Skin epidermis (tissue), 12 donors: Measurements from ENCODE around the gene SPRR1A.
"Not testable (repeated sequence)": the region's sequence is repeated elsewhere in the genome, so short reads cannot be mapped to it uniquely, and the experiment has no call there.

Experiments used
- H3K27ac ChIP-seq, 21 experiments: fragments of 200-600 bp; sonication (generic) in 11 of 21; one replicate each; pipeline ENCODE4 v1.5.0; 2020; ENCODE audit warnings: mild to moderate bottlenecking in 3 of 21, inconsistent platforms in 2 of 21, moderate library complexity in 2 of 21
- H3K4me3 ChIP-seq, 7 experiments: fragments of 200-600 bp; sonication (generic) in 2 of 7; one replicate each; pipeline ENCODE4 v1.5.0; 2020; ENCODE audit warnings: inconsistent platforms in 2 of 7, mild to moderate bottlenecking in 2 of 7, moderate library complexity in 1 of 7

SPRR1A gene

DNA sequence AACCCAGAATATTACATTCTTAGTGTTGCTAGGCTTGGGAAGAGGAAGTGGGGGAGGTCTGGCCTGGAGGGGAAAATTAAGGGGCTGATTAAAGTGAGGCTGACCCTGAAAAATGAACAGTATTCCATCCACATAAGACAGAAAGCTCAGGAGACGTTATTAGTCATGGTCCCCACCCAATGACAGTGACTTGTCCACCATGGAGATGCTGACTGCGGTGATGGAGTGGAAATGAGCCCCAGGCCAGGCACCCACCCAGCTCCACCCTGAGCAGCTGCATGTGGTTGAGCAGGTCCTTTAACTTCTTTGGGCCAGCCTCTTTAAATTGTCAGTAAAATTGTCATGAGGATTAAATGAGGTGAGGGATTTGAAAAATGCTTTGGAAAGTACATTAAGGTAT lies 14.8 kb upstream of the SPRR1A start:
- Histone ChIP-seq H3K27ac (peak overlapping the region in 5 of 21 experiments; percentile 3 to 75 (median 24)), H3K4me3 (no peak overlapping the region)

DNA sequence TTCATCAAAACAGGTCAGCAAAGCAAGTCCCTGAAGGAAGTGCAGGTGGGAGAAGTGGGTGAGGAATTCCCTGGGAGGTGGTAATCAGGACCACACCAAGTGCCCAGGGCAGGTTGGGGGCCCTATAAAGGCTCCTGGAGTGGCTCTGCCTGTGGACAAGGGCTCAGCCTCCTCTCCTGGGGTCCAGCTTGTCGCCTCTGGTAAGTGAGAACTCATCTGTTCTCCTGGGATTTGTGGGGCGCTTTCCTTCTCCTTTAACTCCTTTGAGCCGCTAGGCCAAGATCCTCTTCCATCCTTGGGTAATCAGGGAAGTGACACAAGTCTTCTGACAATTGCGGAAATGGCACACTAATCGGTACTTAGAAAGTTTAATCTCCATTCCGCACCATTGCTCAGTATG lies 13.4 kb upstream of the SPRR1A start, which contains the start of gene SPRR4:
Gene SPRR4 (plus strand): TSS at position 154 of the 400 bp plus-strand sequence. CDS start 1,243 bp downstream, outside the sequence.
- Histone ChIP-seq H3K27ac (peak within 1 kb of the TSS in 2 of 21 experiments; percentile 3 to 67), H3K4me3 (no peak within 1 kb of the TSS)

DNA sequence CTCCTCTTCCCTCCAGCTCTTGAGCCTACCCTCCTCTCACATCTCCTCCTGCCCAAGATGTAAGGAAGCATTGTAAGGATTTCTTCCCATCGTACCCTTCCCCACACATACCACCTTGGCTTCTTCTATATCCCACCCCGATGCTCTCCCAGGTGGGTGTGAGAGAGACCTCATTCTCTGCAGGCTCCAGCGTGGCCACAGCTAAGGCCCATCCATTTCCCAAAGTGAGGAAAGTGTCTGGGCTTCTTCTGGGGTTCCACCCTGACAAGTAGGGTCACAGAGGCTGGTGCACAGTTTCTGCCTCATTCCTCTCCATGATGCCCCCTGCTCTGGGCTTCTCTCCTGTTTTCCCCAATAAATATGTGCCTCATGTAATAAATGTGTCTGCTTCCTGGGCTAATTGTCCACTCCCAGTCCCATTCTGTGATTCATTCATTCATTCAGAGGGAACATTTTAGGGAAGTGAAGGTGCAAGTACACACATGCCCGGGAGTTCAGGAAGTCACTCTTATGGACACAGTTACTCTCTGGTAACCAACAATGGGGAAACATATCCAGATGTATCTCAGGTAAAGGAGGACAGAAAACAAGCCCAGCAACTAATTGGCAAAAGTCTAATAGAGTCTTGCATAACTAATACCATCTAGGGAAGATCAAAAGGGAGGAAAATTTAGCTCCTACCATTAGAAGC lies 11.5 kb upstream of the SPRR1A start:
- H3K4me3 ChIP-seq = no peak overlapping the region
- peak overlapping the region in 5 of 21 experiments; percentile 8 to 37 (median 35) for H3K27ac ChIP-seq

DNA sequence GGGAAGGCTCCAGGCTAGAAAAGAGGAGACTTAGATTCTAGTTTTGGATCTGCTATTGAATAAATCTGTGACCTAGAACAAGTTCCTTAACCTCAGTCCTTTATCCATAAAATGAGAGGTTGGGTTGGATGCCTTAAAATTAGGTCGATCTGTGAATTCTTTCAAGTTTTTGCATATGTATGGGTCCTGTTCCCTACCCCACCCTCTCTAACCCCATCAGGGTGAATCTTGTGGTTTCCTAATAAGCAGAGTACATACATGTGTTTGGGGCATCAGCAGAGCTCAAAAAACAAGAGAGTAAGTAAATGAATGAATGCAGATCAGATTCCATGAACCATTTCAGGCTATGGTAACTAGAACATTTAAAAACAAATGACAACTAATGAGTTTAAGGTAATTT lies 7.2 kb upstream of the SPRR1A start:
- H3K4me3 ChIP-seq = no peak overlapping the region
- H3K27ac ChIP-seq = no peak overlapping the region

DNA sequence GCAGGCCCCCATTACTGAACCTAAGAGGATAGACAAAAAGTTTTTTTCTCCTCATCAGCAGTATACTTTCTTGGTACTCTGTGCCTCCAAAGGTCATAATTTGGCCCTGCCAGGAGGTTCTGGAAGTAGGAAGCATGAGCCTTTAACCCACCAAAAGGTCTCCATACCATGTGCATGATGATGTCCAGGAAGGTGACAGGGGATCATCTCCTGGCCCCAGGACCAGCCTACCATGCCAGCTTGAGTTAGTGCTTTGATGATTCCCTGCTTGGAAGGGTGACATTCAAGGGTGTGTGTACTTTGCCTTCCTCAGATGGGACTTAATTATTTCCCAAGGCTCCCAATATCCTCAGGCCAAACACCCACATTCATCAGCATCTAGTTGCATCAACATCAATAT lies 6.3 kb upstream of the SPRR1A start:
- H3K4me3 ChIP-seq = no peak overlapping the region
- no peak overlapping the region for H3K27ac ChIP-seq

DNA sequence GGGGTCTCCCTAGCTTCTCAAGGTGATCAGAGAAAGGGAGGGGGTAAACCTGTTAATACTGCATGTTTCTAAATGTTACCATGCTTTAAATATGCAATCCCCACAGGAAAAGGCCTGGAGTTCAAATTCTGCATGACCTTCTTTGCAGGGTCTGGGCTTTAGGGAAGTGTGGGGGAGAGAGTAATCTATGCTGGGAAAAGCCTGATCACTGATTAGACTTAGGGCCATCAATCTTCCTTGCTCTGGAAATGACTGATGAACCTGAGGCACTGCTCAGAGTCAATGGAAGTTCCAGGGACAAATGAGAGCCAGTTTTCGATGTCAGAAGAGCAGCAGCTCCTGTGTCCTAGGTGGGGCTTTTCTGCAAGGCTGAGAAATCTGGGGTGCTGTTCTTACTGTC lies 3.2 kb upstream of the SPRR1A start:
- H3K4me3 ChIP-seq = no peak overlapping the region
- H3K27ac ChIP-seq = no peak overlapping the region

DNA sequence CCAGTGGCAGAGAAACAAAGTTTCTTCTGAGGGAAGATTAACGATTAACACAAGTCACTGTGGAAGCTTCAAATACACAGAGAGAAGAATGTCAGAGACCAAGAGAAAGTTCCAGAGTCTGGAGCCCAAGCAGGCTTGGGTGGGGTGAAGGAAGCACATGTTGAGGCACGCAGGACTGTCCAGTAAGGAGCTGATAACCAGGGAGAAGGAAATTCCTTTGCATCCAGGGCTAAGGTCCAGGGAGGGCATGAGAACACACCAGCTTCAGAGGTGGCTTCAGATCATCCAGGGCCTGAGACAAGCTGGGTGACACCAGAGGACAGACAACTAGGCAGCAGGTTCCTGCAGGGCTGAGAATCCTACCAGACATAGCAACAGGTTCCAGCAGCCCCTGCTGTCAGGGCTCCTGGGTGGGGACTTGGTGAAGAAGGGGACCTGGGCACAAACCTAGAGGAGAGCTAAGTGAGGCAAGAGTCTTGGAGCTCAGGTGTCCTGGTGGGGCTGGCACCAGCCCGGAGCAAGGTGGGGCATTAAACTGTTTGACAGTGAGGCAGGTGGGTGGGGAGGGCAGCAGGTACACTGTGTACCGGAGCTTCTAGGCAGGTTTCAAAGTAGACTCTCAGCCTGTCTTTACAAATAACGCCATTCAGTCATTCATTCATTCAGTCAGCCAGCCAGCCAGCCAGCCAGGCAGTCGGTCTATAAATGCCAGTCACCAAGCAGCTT lies 2.6 kb upstream of the SPRR1A start:
- no peak overlapping the region for H3K4me3 ChIP-seq
- peak overlapping the region in 2 of 21 experiments; percentile 9 to 27 for H3K27ac ChIP-seq

DNA sequence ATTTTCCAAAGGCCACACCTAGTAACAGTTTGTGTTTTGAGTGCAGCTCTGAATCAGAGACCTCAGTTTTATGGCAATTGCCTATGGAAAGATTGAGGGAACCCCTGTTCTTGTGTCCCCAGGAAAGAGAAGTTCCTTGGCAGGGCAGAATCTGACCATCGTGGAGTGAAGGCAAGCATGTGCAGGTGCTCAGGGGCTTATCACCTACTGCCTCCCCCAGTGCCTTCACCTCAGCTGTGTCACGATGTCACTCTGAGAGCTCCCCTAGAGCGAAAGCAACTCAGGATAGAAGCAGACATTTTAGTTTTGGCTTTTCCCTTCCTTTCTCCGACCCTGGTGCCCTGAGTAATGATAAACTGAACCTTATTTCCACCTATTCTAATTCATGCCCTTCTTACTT lies 1.8 kb upstream of the SPRR1A start:
- Histone ChIP-seq H3K27ac (peak overlapping the region in 2 of 21 experiments; percentile 9 to 10), H3K4me3 (no peak overlapping the region)

DNA sequence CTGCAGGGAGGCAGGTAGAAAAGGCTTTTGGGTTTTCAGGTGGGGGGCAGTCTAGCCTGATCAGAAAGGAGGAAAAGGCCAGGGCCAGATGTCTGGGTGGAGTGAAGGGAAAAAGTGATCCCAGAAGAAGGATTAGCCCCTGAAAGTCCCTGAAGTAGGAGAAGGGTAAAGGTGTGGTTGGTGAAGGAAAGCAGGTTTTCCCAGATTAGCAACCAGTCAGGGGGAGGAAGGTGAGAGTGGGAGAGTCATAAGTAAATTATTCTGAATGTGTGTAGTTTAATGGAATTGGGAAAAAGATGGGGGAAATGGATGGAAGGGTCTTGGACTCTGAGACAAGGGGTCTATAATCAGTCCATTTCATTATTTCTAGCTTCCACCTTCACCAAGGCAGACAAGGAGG lies 647 bp upstream of the SPRR1A start:
- Histone ChIP-seq H3K4me3 (no peak overlapping the region), H3K27ac (peak overlapping the region in 2 of 21 experiments; percentile 5 to 10)

DNA sequence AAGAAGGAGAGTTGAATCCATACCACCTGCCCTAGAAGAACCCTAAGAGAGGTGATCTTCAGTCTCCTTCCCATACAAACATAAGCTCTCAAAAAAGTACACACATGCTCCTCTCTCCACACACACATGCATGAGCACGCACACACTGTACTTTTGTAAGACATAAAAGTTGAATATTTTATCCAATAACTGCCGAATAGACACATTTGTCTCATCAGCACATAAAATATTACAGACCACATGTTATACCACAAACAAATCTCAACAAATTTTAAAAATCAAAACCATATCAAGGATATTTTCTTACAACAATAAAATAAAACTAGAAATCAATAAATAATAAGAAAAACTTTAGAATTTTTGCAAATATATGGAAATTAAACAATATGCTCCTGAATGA lies 2.7 kb downstream of the SPRR1A start:
- H3K27ac ChIP-seq = no peak overlapping the region
- no peak overlapping the region for H3K4me3 ChIP-seq

DNA sequence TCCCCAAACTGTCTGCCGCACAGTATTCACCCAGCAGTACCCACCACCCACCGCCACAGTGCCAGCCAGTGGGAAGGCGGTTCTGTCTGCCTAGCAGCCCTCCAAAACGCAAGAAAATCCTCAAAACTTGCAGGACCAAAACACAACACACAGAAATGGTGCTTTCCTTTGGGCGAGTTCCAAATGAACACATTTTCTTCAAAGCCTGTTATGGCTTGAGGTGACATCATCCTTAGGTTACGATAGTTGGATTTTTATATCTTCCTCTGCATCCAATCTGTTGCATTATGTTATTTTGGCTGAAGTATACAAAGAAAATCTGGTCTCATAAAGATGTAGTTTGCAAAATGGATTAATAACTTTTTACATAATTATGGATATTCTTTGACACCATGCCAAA lies 9.3 kb downstream of the SPRR1A start:
- Histone ChIP-seq H3K27ac (no peak overlapping the region), H3K4me3 (no peak overlapping the region)

DNA sequence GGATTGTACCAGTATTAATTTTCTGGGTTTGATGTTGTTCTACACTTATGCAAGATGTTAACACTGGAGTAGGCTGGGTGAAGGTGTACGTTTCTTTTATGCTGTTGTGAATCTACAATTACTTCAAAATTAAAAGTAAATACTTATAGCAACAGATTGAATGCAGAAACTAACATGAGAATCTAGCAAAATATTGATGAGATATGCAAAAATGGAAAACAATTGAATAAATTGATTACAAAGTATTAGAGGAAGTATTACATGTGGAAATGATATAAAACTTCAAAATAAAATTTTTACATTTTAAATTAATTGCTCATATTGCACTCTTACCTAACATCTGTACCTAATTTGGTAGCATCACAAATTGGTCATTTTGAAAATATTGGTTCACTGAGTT lies 12.0 kb downstream of the SPRR1A start:
- H3K27ac ChIP-seq = no peak overlapping the region
- H3K4me3 ChIP-seq = no peak overlapping the region

DNA sequence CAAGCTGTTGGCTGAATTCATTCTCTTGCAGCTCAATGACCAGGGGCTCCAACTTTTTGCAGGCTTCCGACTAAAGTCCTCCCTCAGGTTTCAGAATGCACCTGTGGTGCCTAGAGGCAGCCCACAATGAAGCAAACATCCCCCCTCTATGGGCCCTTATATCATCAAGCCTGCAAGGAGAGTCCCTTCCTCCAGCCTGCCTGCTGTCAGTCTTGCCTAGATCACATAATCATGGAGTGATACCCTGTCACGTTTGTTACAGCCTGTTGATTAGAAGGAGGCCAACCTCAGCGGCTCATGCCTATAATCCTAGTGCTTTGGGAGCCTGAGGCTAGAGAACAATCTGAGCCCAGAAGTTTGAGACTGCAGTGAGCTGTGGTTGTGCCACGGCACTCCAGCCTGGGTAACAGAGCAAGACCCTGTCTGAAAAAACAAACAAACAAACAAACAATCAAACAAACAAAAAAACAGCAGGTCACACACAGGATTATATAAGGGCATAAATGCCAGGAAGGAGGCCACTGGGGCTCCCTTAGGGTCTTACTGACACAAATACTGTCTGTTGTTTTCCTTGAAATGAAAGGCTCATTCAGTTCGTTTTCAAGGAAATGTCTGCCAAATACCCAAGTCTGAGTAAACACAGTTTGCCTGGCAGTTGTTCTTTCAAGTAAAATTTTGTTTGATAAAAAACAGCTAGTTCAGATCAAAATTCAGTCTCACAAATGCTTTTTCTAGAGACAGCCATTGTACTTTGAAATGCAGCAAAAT lies 12.9 kb downstream of the SPRR1A start:
- no peak overlapping the region for H3K4me3 ChIP-seq
- no peak overlapping the region for H3K27ac ChIP-seq

DNA sequence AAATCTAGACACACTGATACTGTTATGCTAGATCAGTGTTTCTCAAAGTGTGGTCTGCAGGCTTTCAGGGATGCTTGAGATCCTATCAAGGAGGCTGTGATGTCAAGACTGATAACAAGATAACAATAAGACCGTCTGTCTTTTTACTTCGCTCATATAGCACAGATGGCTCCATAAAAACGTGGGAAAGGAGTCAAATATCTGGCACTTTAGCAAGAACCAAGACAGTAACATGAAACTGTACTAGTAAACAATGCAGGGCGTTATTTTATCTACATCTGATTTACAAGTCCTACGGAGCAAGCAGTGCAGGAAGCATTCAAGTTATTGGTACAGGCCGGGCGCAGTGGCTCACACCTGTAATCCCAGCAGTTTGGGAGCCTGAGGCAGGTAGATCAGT lies 14.0 kb downstream of the SPRR1A start:
- no peak overlapping the region for H3K27ac ChIP-seq

DNA sequence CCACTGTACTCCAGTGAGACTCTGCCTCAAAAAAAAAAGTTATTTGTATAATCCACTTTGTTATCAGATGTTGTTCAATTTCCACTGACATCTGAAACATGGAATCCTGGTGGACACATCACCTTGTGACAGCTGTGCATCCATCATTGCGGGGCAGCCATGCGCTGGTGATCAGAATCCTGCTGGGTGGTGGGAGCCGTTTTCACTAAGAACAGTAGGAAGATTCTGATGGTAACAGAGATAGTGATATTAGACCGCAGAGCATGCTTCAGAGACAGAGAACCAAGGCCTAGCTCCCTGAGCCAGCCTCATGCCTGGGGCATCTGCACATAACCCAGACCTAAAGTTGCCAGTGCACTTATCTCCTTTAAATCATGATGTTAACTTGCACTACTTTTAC lies 14.6 kb downstream of the SPRR1A start:
- no peak overlapping the region for H3K27ac ChIP-seq
- no peak overlapping the region for H3K4me3 ChIP-seq

More for the DNA sequence above, 14.0 kb downstream of the SPRR1A start:
- H3K4me3 ChIP-seq = no peak overlapping the region

DNA sequence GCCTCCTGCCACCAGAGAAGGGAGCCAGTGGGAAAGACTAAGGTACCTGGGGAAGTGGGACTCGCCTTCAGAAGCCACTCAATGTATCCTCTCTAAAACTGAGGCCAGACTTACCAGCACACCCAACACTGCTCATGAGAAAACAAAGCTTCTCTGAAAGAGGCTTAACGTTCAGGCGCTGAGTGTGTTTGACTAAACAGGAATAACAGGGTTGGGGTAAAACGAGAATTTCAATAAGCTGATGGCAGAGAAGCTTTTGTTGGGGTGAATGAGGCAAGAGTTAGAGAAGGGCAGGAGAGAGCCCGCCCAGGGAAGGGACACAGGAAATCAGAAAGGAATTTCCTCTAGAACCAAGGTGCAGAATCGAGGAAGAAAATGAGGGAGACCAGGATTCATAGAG lies 15.9 kb downstream of the SPRR1A start:
- Histone ChIP-seq H3K4me3 (no peak overlapping the region), H3K27ac (peak overlapping the region in 7 of 21 experiments; percentile 1 to 58 (median 44))

DNA sequence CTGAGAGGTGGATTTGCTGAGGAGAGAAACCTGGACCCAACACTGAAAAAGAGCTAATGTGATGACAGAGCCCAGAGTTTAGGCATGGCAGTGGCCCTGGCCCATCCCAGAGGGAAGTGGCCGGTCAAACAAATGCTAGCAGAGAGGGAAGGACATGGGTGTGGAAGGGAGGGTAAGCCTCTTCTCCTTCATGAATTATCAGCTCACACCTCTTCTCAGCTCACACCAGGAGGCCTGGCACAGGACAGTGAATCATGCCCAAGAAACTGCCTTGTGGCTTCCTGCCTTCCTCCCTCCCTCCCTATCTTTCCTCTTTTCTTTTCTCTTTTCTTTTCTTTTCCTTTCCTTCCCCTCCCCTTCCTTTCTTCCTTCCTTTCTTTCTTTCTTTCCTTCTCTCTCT lies 16.4 kb downstream of the SPRR1A start:
- Histone ChIP-seq H3K4me3 (no peak overlapping the region), H3K27ac (peak overlapping the region in 6 of 21 experiments; percentile 1 to 58 (median 41))

DNA sequence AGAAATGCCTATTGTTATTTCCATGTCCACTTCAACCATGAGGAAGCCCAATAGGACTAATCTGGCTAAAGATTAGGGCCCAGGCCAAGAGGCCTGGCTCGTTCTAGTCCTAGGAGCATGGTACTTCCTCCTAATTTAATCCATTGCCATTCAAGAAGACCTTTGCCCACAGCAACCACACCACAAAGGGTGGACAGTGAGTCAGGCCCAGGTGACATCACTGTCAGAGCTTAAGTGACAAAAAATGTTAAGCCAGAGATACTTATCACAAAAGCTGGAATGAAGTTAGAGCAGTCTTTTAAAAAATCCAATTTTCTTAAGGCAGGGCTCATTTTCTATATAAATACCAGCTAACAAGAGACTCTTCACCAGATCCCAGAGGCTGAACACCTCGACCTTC lies 17.5 kb downstream of the SPRR1A start, which contains the start of gene SPRR3:
Gene SPRR3 (plus strand): TSS at position 368 of the 400 bp plus-strand sequence. CDS start 1,272 bp downstream, outside the sequence.
- no peak within 1 kb of the TSS for H3K4me3 ChIP-seq
- peak within 1 kb of the TSS in 3 of 21 experiments; percentile 42 to 44 (median 42) for H3K27ac ChIP-seq

DNA sequence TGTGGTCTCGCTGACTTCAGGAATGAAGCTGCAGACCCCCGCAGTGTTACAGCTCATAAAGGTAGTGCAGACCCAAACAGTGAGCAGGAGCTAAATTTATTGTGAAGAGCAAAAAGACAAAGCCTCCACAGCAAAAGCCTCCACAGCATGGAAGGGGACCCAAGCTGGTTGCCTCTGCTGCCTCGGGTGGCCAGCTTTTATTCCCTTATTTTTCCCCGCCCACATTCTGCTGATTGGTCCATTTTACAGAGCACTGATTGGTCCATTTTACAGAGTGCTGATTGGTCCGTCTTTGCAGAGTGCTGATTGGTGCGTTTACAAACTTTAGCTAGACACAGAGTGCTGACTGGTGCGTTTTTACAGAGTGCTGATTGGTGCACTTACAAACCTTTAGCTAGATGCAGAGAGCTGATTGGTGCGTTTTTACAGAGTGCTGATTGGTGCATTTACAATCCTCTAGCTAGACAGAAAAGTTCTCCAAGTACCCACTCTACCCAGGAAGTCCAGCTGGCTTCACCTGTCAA lies 27.4 kb downstream of the SPRR1A start:
- H3K27ac ChIP-seq, H3K4me3 ChIP-seq: not testable (repeated sequence)

DNA sequence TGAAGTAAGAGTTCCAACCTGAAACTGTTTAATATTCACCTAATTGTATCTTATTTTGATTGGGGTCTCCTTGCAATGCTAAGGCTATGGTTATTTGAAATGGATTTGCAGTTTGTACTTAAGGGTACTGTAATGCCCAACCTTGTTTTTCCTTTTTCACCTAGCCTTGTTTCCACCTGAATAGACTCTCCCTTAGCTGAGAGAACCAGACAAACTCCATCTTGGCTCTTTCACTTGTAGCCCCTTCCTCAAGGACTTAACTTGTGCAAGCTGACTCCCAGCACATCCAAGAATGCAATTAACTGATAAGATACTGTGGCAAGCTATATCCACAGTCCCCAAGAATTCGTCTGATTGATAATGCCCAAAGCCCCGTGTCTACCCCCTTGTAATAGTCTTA lies 37.9 kb downstream of the SPRR1A start:
- not testable (repeated sequence) for H3K4me3 ChIP-seq, H3K27ac ChIP-seq
